ENCODE data around the gene WARS2.

GRCh38 chr1:119187416-119187815 is 47.0 kb upstream of the WARS2 start:
- TF ChIP-seq, protein P1, sequence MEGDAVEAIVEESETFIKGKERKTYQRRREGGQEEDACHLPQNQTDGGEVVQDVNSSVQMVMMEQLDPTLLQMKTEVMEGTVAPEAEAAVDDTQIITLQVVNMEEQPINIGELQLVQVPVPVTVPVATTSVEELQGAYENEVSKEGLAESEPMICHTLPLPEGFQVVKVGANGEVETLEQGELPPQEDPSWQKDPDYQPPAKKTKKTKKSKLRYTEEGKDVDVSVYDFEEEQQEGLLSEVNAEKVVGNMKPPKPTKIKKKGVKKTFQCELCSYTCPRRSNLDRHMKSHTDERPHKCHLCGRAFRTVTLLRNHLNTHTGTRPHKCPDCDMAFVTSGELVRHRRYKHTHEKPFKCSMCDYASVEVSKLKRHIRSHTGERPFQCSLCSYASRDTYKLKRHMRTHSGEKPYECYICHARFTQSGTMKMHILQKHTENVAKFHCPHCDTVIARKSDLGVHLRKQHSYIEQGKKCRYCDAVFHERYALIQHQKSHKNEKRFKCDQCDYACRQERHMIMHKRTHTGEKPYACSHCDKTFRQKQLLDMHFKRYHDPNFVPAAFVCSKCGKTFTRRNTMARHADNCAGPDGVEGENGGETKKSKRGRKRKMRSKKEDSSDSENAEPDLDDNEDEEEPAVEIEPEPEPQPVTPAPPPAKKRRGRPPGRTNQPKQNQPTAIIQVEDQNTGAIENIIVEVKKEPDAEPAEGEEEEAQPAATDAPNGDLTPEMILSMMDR (conservative IDR thresholded peaks at IDR 0.05): no peak
- TF ChIP-seq EZH2 (IDR thresholded peaks at IDR 0.05; ENCODE audit: low read depth): no peak

Data from PC-9 (cell line).